Astrocyte of the cerebellum (primary cell): ENCODE results near the gene TRMT10B.
"Not testable (repeated sequence)": the region's sequence is repeated elsewhere in the genome, so short reads cannot be mapped to it uniquely, and the experiment has no call there.

Source experiments
- DNase-seq: peaks from one replicate; pipeline ENCODE4 v3.0.0-alpha.2; 2011; ENCODE audit warnings: low read depth
- H3K4me3 ChIP-seq: 2 replicates; pipeline ENCODE4 v1.5.1; 2011; ENCODE audit warnings: mild to moderate bottlenecking, low read depth, low read length, moderate library complexity
- CTCF ChIP-seq: IDR thresholded peaks from 2 replicates; pipeline ENCODE4 v1.5.1; 2012; ENCODE audit warnings: low read length, low read depth, moderate library complexity, mild to moderate bottlenecking; ENCODE audit errors: missing control alignments
- in situ Hi-C: cut with HindIII; loops from 2 replicates; pipeline ENCODE4 v1.10.0; 2017; ENCODE audit warnings: low sequenced_read_pairs

Gene TRMT10B

GRCh38 chr9:37746448-37747270, 6.9 kb upstream of the TRMT10B start:
- in situ Hi-C loops = loop anchor here (25.0 kb wide), 2 partner anchors 366 to 641 kb away; partner anchors contain the start of gene ALDH1B1
- TF ChIP-seq CTCF = no peak
- DNase-seq = no peak
- H3K4me3 ChIP-seq = no peak overlapping the region

- peak; percentile 46 for DNase-seq
- in situ Hi-C loops = loop anchor here (25.0 kb wide), 2 partner anchors 365 to 640 kb away; partner anchors contain the start of gene ALDH1B1
- TF ChIP-seq CTCF = peak; percentile 97
- no peak overlapping the region for H3K4me3 ChIP-seq
These were observed 6.3 kb upstream of the TRMT10B start for GRCh38 chr9:37747271-37747753.

- no peak overlapping the region for H3K4me3 ChIP-seq
- TF ChIP-seq CTCF = no peak
- DNase-seq = no peak
- in situ Hi-C loops = loop anchor here (25.0 kb wide), 2 partner anchors 363 to 638 kb away; partner anchors contain the start of gene ALDH1B1
These were observed 4.5 kb upstream of the TRMT10B start for GRCh38 chr9:37749129-37749528.

- no peak overlapping the region for H3K4me3 ChIP-seq
- no peak for DNase-seq
- TF ChIP-seq CTCF = no peak
- in situ Hi-C loops = no loop called here
These were observed 2.4 kb upstream of the TRMT10B start for GRCh38 chr9:37751186-37751585.

- in situ Hi-C loops, DNase-seq, H3K4me3 ChIP-seq: not testable (repeated sequence)
These were observed 1.9 kb upstream of the TRMT10B start for GRCh38 chr9:37751704-37752103.

- DNase-seq, H3K4me3 ChIP-seq, in situ Hi-C loops: not testable (repeated sequence)
These were observed 1.5 kb upstream of the TRMT10B start for GRCh38 chr9:37752112-37752511.

- no peak for DNase-seq
- in situ Hi-C loops = no loop called here
- TF ChIP-seq CTCF = no peak
- H3K4me3 ChIP-seq = peak overlapping the region; percentile 84
These were observed 740 bp upstream of the TRMT10B start for GRCh38 chr9:37752642-37753488.
